ENCODE measurements around the gene SAMD11. TPM values are rescaled to one million over a fixed set of nuclear protein-coding genes. Genes with fewer than 3 reads are reported as not detected.

Gene SAMD11
- total RNA-seq, 1 experiment from 2014 or later, result 11.5 TPM

GRCh38 chr1:921011-921837 is 2.5 kb upstream of the SAMD11 start:
- H4K20me1 ChIP-seq (ENCODE audit: insufficient read depth), result no peaks in the 10 kb centered on the region
- H3K4me3 ChIP-seq (replicated peaks in 1 of 2; ENCODE audit: low read depth in 1 of 2, low read length in 2 of 2), result peak overlapping the region in 1 of 2 experiments; percentile 16; a peak in 2 of 4 replicates
- DNase-seq (ENCODE audit: low read depth, low spot score) (peak; percentile 59), ATAC-seq (peak; percentile 62)
- ChIA-PET CTCF (no interaction called here), POLR2A (no interaction called here), RAD21 (ENCODE audit: low non-redundant PET in 1 of 2, low total read pairs in 2 of 2, uncharacterized antibody in 2 of 2, unreplicated experiment in 2 of 2) (no interaction called here)
- BruUV-seq (replicated peaks), result no TSS peak
- peaks cover 43% of the 10 kb centered on the region; the same call in 1 of the 2 replicates for H3K27me3 ChIP-seq (ENCODE audit: insufficient read depth, low read length)
- H3K36me3 ChIP-seq (ENCODE audit: control insufficient read depth in 1 of 2, insufficient read depth in 2 of 2, low read length in 2 of 2), result no peaks in the 10 kb centered on the region
- no peak overlapping the region for H3K9ac ChIP-seq (ENCODE audit: low read length)
- H3K79me2 ChIP-seq (ENCODE audit: insufficient read depth, low read length), result no peaks in the 10 kb centered on the region
- H3K4me1 ChIP-seq (ENCODE audit: control insufficient read depth in 1 of 2, insufficient read depth in 2 of 2, low read length in 2 of 2), result peaks cover 36 to 48% of the 10 kb centered on the region in 2 experiments
- TF ChIP-seq EGR1 (IDR thresholded peaks at IDR 0.05; ENCODE audit: low read depth), result no peak
- peak; percentile 34 for TF ChIP-seq ZBTB33 (IDR thresholded peaks at IDR 0.05; ENCODE audit: extremely low read depth, insufficient replicate concordance, low read length)
- TF ChIP-seq TCF7L2 (IDR thresholded peaks at IDR 0.05; ENCODE audit: borderline replicate concordance, extremely low read depth, insufficient read depth, insufficient read length), result peak; percentile 51
- TF ChIP-seq REST (IDR thresholded peaks at IDR 0.05; ENCODE audit: low read depth), result no peak
- TF ChIP-seq SP1 (IDR thresholded peaks at IDR 0.05; ENCODE audit: low read depth), result peak; percentile 87
- peak; percentile 68 for TF ChIP-seq YY1 (IDR thresholded peaks at IDR 0.05; ENCODE audit: extremely low read depth, insufficient replicate concordance, low read depth, low read length)
- TF ChIP-seq ATF3 (IDR thresholded peaks at IDR 0.05), result no peak
- no peak for TF ChIP-seq CBX3 (IDR thresholded peaks at IDR 0.05; ENCODE audit: low read depth)
- TF ChIP-seq JUND (IDR thresholded peaks at IDR 0.05), result no peak
- TF ChIP-seq CTCF (IDR thresholded peaks at IDR 0.05 in 2 of 3, conservative IDR thresholded peaks at IDR 0.05 in 1 of 3; ENCODE audit: borderline replicate concordance in 1 of 3, insufficient read depth in 1 of 3, low read depth in 2 of 3, low read length in 2 of 3), result peak in 2 of 3 experiments; percentile 32 to 55; a peak in 4 of 6 replicates
- TF ChIP-seq POLR2AphosphoS5 (IDR thresholded peaks at IDR 0.05; ENCODE audit: low read depth, low read length), result peak; percentile 46; the same call in 1 of the 2 replicates
- peak overlapping the region; percentile 48; the same call in 1 of the 2 replicates for H3K27ac ChIP-seq (ENCODE audit: low read depth, low read length)
- no peaks in the 10 kb centered on the region for H3K9me2 ChIP-seq (ENCODE audit: insufficient read depth)
- no peaks in the 10 kb centered on the region for H3K9me3 ChIP-seq (ENCODE audit: control insufficient read depth in 1 of 2, insufficient read depth in 1 of 2, low read depth in 1 of 2, low read length in 2 of 2)
- peak overlapping the region; percentile 72 for H3K4me2 ChIP-seq (ENCODE audit: low read length)
- intact Hi-C loops (cut with micrococcal nuclease), result no loop called here
- no peak overlapping the region for H2AFZ ChIP-seq (ENCODE audit: low read depth, low read length, poor library complexity, severe bottlenecking)
